Activated naive CD4-positive, alpha-beta T cell treated with anti-CD3 and anti-CD28 coated beads for 36 hours (primary cell): ENCODE results near the gene CTRB1. TPM values are rescaled to one million over a fixed set of nuclear protein-coding genes. Genes with fewer than 3 reads are reported as not detected.
"Not testable (repeated sequence)": the region's sequence is repeated elsewhere in the genome, so short reads cannot be mapped to it uniquely, and the experiment has no call there.

Experiments
- CTCF ChIA-PET: fragments of 350-600 bp; sonication (Branson Sonifier 250); formaldehyde crosslinking; loops from one replicate; lab custom pipeline; 2021; ENCODE audit warnings: antibody characterized with exemption; lab: Charles Lee
- DNase-seq: peaks from one replicate; pipeline ENCODE4 v3.0.0-alpha.2; 2020
- H3K27ac Mint-ChIP-seq: one replicate; pipeline ENCODE4 v1.8.0; 2021; ENCODE audit warnings: mild to moderate bottlenecking, mixed read lengths
- H3K27me3 Mint-ChIP-seq: one replicate; pipeline ENCODE4 v1.8.0; 2021; ENCODE audit warnings: low read depth, mixed read lengths
- H3K36me3 Mint-ChIP-seq: one replicate; pipeline ENCODE4 v1.8.0; 2021; ENCODE audit warnings: low read depth, mixed read lengths
- H3K4me1 Mint-ChIP-seq: one replicate; pipeline ENCODE4 v1.8.0; 2021; ENCODE audit warnings: low read depth, mixed read lengths
- H3K4me3 Mint-ChIP-seq: one replicate; pipeline ENCODE4 v1.8.0; 2021; ENCODE audit warnings: mild to moderate bottlenecking, moderate library complexity, mixed read lengths
- H3K9me3 Mint-ChIP-seq: one replicate; pipeline ENCODE4 v1.8.0; 2021; ENCODE audit warnings: mixed read lengths
- intact Hi-C: fragments of 100-400 bp; cut with micrococcal nuclease; formaldehyde crosslinking; loops from one replicate; pipeline ENCODE4 v1.15.1; 2023
- total RNA-seq, 2 experiments: library from RNA; stranded (reverse); gene quantifications; one replicate each; pipeline ENCODE4 v1.2.3, GENCODE V29; 2021

The CTRB1 gene
- total RNA-seq, 2 experiments from 2014 or later: not detected

DNA sequence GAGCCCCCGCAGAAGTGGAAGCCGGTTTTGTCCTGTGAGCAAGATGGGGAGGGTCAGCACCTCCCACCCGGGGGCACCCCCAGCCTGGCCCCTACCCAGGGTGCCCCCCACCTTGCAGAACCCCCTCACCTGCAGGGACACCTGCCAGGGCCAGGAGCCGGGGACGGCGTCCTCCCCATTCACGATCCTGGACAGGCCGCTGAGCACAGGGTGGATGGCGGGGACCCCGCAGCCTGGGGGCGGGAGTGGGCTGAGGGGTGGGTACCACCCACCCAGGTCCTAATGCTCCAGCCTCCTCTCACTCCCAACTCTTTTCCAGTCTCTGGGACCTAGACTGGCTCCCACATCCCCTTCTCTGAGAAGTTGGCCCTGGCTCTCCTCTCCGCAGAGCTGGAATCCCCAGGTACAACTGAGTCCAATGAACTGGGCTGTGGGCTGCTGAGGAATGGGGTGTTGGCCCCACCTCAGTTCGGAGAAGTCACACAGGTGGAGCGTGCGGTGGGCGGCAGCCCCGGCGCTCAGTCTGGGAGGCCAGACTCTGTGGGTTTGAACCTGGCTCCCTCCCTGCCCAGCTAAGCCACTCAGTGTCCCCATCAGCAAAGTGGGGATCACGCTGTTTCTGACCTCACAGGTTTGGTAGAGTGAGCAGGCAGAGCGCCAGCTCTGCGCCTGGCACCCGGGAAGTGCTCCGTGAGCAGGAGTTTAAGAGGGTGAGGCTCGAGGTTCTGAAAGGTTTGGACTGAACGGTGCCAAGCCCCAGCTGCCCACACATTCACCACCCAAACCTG, 12.6 kb upstream of the CTRB1 start:
- CTCF ChIA-PET, H3K27ac Mint-ChIP-seq, DNase-seq, H3K27me3 Mint-ChIP-seq, H3K4me3 Mint-ChIP-seq, H3K9me3 Mint-ChIP-seq, intact Hi-C loops, H3K4me1 Mint-ChIP-seq, H3K36me3 Mint-ChIP-seq: not testable (repeated sequence)

DNA sequence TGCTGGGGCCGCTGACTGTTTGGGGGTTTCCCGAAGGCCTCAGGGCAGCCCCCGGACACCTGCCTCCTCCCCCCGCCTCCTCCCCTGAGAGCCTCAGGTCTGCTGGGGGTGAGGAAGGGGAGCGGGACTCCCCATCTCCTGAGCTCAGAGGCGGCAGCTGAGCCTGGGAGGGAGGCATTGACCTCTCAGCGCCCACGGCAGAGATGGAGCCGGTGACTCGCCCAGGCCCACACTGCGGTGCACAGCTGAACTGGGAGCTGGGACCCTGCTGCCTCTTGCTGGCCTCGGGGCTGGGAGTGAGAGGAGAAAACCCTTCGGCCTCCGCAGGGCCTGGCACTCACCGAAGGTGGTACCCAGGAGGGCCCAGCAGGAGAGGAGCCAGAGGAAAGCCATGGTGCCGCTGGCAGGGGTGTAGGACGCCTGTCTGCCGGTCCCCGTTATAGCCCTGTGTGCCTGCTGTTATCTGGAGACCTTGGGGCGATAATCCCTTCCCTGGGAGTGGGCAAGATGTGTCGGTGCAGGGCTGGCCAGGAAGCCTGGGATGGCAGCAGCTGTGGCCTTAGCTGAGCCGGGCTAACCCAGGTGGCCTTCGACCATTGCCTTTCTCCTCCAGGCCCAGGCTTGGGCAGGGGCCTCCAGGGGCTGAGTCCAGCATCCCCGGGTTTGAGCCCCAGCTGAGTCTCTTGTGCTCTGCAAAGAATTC, 11.9 kb upstream of the CTRB1 start, which contains the start of gene CTRB2:
TSS of gene CTRB2 (minus strand) at position 413 of the 703 bp plus-strand sequence. CDS start at position 393, 20 bp downstream.
- intact Hi-C loops: no loop called here
- H3K27ac Mint-ChIP-seq: no peak within 1 kb of the TSS
- no peaks in the 10 kb centered on the region for H3K9me3 Mint-ChIP-seq
- CTCF ChIA-PET: no interaction called here
- H3K36me3 Mint-ChIP-seq: no peaks in the 10 kb centered on the region
- H3K27me3 Mint-ChIP-seq: no peaks in the 10 kb centered on the region
- no peak for DNase-seq
- no peak within 1 kb of the TSS for H3K4me3 Mint-ChIP-seq
- H3K4me1 Mint-ChIP-seq: no peaks in the 10 kb centered on the region

DNA sequence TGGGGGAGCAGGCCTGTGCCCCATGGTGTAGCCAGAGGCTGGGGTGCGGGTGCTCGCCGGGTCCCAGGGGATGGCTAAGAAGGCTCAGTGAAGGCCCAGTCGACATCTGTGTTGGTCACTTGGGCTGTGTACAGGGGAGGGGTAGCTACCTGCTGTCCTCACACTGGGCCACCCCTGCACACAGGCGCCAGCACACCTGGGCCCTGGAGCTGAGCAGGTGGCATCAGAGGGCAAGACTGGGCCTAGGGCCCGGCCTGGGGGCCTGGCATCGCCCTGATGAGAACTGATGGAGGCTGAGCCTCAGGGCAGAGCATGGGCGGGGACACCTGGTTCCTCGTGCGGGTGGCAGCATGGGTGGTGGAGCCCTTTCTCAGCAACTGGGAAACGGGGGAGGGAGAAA, 11.0 kb upstream of the CTRB1 start:
- CTCF ChIA-PET: no interaction called here
- H3K4me1 Mint-ChIP-seq: no peaks in the 10 kb centered on the region
- no peaks in the 10 kb centered on the region for H3K9me3 Mint-ChIP-seq
- H3K27me3 Mint-ChIP-seq: no peaks in the 10 kb centered on the region
- intact Hi-C loops: no loop called here
- no peak for DNase-seq
- no peaks in the 10 kb centered on the region for H3K36me3 Mint-ChIP-seq
- no peak overlapping the region for H3K4me3 Mint-ChIP-seq
- no peak overlapping the region for H3K27ac Mint-ChIP-seq

DNA sequence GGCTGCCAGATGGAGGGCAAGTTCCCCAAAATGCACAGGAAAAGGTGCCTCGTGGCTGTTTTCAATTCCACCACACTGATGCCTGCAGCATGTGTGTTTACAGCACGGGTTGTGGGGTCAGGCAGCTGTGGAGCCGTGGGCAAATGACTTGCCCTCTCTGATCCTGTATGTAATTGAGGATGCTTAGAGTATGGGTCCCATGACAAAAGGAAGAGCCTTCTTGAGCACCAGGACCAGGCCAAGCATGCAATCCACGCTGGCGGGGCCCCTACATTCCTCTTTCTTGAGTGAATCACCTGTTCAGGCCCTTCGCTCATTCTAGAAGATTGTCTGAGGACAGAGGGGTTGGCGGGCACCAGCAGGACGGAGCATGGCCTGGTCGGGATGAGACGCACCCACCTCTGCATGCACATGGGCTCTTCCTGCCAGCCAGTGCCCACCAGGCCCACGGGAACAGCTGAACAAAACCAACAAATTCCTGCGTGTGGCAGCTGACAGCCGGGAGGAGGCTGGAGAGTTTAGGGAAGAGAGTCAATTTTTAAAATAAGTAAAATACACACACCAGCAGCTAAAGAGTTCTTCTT, 10.5 kb upstream of the CTRB1 start:
- DNase-seq: no peak
- no peaks in the 10 kb centered on the region for H3K9me3 Mint-ChIP-seq
- no peaks in the 10 kb centered on the region for H3K4me1 Mint-ChIP-seq
- H3K27ac Mint-ChIP-seq: no peak overlapping the region
- CTCF ChIA-PET: interaction anchor here (2.3 to 2.6 kb wide), 2 partner anchors 9 to 25 kb away, joined by 10 to 17 read pairs; no protein-coding TSS in a partner anchor
- no peaks in the 10 kb centered on the region for H3K27me3 Mint-ChIP-seq
- intact Hi-C loops: no loop called here
- no peaks in the 10 kb centered on the region for H3K36me3 Mint-ChIP-seq
- no peak overlapping the region for H3K4me3 Mint-ChIP-seq

DNA sequence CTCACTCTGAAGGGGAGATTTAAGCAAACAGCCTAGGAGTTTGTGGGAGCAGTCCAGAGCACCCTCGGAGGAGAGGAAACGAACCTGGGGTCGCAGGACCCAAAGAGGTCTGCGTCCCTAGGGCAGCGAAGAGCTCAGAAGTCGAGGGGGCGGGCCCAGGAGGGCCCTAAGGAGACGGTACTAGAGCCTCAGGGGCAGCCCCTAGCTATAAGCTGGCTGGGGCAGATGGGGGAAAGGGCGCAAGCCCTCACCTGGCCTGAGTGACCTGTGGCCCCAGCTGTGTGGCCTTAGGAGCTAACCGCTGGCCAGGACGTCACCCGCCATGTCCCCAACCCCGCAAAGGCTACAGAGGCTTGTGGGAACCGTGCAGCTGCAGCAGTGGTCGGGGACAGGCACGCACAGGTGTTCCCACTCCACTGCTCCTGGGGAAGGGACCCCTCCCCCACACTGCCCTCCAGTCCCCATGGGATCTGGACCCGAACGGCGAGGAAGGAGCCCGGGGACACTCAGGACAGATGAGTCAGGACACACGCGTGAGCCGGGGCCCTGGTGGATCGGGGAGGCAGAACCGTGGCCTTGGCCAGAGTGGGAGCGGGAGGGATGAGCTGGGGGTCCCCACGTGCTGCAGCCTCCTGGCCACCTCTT, 9.8 kb upstream of the CTRB1 start:
- Mint-ChIP-seq H3K4me3 (no peak overlapping the region), H3K36me3 (no peaks in the 10 kb centered on the region), H3K4me1 (no peaks in the 10 kb centered on the region), H3K27me3 (no peaks in the 10 kb centered on the region), H3K9me3 (no peaks in the 10 kb centered on the region), H3K27ac (no peak overlapping the region)
- intact Hi-C loops: no loop called here
- CTCF ChIA-PET: interaction anchor here (2.3 to 2.6 kb wide), 2 partner anchors 10 to 25 kb away, joined by 10 to 17 read pairs; no protein-coding TSS in a partner anchor
- DNase-seq: no peak

DNA sequence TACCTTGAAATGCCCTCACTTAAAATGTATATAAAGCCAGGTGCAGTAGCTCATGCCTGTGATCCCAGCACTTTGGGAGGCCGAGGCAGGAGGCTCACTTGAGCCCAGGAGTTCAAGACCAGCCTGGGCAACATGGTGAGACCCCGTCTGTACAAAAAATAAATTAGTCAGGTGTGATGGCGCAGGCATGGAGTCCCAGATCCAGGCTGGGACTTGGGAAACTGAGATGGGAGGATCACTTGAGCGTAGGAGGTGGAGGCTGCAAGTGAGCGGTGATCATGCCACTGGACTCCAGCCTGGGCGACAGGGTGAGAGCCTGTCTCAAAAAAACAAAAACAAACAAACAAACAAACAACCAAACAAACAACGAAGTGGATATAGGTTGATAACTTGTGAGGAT, 9.3 kb upstream of the CTRB1 start:
- H3K4me1 Mint-ChIP-seq, H3K27me3 Mint-ChIP-seq, intact Hi-C loops, H3K9me3 Mint-ChIP-seq, DNase-seq, H3K4me3 Mint-ChIP-seq, H3K27ac Mint-ChIP-seq, H3K36me3 Mint-ChIP-seq: not testable (repeated sequence)
- CTCF ChIA-PET: interaction anchor here (2.3 to 2.6 kb wide), 2 partner anchors 10 to 24 kb away, joined by 10 to 17 read pairs; no protein-coding TSS in a partner anchor

DNA sequence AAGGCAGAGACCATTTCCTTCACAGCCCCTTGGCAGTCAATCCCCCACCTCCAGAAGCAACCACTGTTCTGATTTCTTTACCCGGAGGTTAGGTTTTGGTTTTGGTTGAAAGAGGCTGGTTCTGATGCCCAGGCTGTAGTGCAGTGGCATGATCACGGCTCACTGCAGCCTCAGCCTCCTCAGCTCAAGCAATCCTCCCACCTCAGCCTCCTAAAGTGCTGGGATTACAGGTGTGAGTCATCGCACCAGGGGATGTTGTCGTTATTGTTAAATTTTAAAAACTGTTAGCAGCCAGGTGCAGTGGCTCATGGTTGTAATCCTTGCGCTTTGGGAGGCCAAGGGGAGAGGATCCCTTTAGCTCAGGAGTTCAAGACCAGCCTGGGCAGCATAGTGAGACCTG, 8.8 kb upstream of the CTRB1 start:
- Mint-ChIP-seq H3K9me3 (no peaks in the 10 kb centered on the region), H3K36me3 (no peaks in the 10 kb centered on the region), H3K4me1 (no peaks in the 10 kb centered on the region), H3K27ac (no peak overlapping the region), H3K4me3 (no peak overlapping the region), H3K27me3 (no peaks in the 10 kb centered on the region)
- intact Hi-C loops: no loop called here
- no peak for DNase-seq
- CTCF ChIA-PET: interaction anchor here (2.3 to 2.6 kb wide), 2 partner anchors 11 to 24 kb away, joined by 10 to 17 read pairs; no protein-coding TSS in a partner anchor

DNA sequence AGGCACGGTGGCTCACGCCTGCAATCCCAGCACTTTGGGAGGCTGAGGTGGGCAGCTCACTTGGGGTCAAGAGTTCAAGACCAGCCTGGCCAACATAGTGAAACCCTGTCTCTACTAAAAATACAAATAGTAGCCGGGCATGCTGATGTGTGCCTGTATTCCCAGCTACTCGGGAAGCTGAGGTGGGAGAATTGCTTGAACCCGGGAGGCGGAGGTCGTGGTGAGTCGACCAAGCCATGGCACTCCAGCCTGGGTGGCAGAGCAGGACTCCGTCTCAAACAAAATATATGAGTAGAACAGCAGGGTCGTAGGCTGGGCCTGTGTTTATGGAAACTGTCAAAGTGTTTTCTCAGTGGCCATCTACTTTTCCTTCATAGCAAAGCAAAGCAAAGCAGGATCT, 7.5 kb upstream of the CTRB1 start:
- H3K4me1 Mint-ChIP-seq, H3K27ac Mint-ChIP-seq, CTCF ChIA-PET, H3K36me3 Mint-ChIP-seq, H3K4me3 Mint-ChIP-seq, intact Hi-C loops, H3K9me3 Mint-ChIP-seq, H3K27me3 Mint-ChIP-seq, DNase-seq: not testable (repeated sequence)

DNA sequence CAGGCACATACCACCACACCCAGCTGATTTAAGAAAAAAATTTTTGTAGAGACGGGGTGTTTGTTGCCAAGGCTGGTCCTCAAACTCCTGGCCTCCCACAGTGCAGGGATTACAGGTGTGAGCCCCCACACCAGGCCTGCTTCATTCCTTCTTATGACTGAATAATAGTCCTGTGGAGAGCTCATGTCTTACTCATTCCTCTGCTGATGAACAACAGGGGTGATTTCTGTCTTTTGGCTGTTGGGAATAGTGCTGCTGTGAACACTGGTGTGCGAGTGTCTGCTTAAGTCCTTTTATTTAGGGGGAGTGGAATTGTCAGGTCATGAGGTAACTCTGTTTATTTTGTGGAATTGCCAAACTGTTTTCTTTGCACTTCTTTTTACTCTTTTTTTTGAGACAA, 2.7 kb upstream of the CTRB1 start:
- H3K27ac Mint-ChIP-seq: no peak overlapping the region
- no peaks in the 10 kb centered on the region for H3K9me3 Mint-ChIP-seq
- no peaks in the 10 kb centered on the region for H3K27me3 Mint-ChIP-seq
- H3K4me1 Mint-ChIP-seq: peaks cover 20% of the 10 kb centered on the region
- CTCF ChIA-PET: interaction anchor here (0.6 to 1.5 kb wide), 6 partner anchors 15 to 175 kb away, joined by 3 to 5 read pairs (median 4); no protein-coding TSS in a partner anchor
- no peak for DNase-seq
- H3K36me3 Mint-ChIP-seq: no peaks in the 10 kb centered on the region
- no peak overlapping the region for H3K4me3 Mint-ChIP-seq
- intact Hi-C loops: no loop called here

DNA sequence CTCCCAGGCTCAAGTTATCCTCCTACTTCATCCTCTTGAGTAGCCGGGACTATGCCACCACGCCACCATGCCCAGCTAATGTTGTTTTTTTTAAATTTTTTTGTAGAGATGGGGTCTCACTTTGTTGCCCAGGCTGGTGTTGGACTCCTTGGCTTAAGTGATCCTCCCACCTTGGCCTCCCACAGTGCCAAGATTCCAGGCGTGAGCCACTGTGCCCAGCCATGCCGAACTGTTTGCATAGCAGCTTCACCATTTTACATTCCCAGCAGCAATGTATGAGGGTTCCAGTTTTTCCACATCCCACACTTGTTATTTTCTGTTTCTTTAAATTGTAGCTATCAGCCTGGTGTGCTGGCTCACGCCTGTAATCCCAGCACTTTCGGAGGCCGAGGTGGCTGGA, 2.2 kb upstream of the CTRB1 start:
- DNase-seq: no peak
- Mint-ChIP-seq H3K4me3 (no peak overlapping the region), H3K36me3 (no peaks in the 10 kb centered on the region), H3K4me1 (peaks cover 20% of the 10 kb centered on the region), H3K27me3 (no peaks in the 10 kb centered on the region), H3K9me3 (no peaks in the 10 kb centered on the region), H3K27ac (no peak overlapping the region)
- intact Hi-C loops: no loop called here
- CTCF ChIA-PET: interaction anchor here (1.2 to 1.5 kb wide), 4 partner anchors 15 to 18 kb away, joined by 3 to 5 read pairs (median 4); no protein-coding TSS in a partner anchor

DNA sequence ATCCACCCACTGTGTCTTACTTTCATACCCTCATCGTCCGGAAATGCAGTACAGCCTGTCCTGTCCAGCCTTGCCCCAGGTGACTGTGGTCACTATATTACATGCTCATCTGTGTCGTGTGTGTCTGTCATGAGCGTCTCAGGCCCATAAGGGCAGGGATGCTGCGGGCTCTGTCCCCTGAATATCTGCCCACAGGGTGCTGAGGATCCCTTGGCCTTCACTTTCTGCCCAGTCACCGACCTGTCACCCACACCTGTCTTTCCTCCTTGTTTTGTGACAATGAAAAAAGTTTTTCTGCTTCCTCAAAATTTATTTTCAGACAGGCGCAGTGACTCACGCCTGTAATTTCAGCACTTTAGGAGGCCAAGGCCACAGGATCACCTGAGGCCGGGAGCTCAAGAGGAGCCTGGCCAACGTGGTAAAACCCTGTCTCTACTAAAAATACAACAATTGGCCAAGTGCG, 1.4 kb upstream of the CTRB1 start:
- H3K27ac Mint-ChIP-seq: no peak overlapping the region
- no peaks in the 10 kb centered on the region for H3K9me3 Mint-ChIP-seq
- intact Hi-C loops: no loop called here
- no peak overlapping the region for H3K4me3 Mint-ChIP-seq
- no peaks in the 10 kb centered on the region for H3K36me3 Mint-ChIP-seq
- H3K4me1 Mint-ChIP-seq: peaks cover 20% of the 10 kb centered on the region
- H3K27me3 Mint-ChIP-seq: no peaks in the 10 kb centered on the region
- DNase-seq: no peak
- CTCF ChIA-PET: interaction anchor here (0.9 to 1.5 kb wide), 5 partner anchors 15 to 18 kb away, joined by 3 to 5 read pairs (median 4); no protein-coding TSS in a partner anchor
